HepG2 (cell line): Measurements from ENCODE around the gene ATP9A. TPM values are rescaled to one million over a fixed set of nuclear protein-coding genes. Genes with fewer than 3 reads are reported as not detected.

Experiments
- ATAC-seq: fragments of 200-7000 bp; cut with Tn5 transposase; 3 replicates; pipeline ENCODE4 v1.9.1; 2020; ENCODE audit warnings: mild to moderate bottlenecking, moderate library complexity
- BruUV-seq: library from RNA; stranded (reverse); fragments of 400-500 nt; replicated peaks from 2 replicates; lab custom pipeline; 2021; lab: Mats Ljungman, UMichigan
- CTCF ChIA-PET: fragments of 300-600 bp; formaldehyde crosslinking; extraction: SDS; loops from one replicate; lab custom pipeline; 2021; ENCODE audit warnings: low total read pairs, inconsistent platforms, low intra/inter-chr PET ratio; lab: Yijun Ruan, JAX
- POLR2A ChIA-PET: fragments of 350-600 bp; sonication (Branson Sonifier 250); formaldehyde crosslinking; loops from one replicate; lab custom pipeline; 2020; ENCODE audit warnings: antibody characterized with exemption, inconsistent platforms; lab: Yijun Ruan, JAX
- DNase-seq: peaks from one replicate; pipeline ENCODE4 v3.0.0-alpha.2; 2015; ENCODE audit warnings: low spot score
- FAIRE-seq: peaks from 3 replicates; lab custom pipeline; 2011; peaks lifted over from hg19 to GRCh38; lab: Jason Lieb, UNC
- H2AFZ ChIP-seq: one replicate; pipeline ENCODE4 v1.6.1; 2011; ENCODE audit warnings: low read length, inconsistent platforms
- H3K27ac ChIP-seq: fragments of 300-600 bp; 3 replicates; pipeline ENCODE4 v1.8.0; 2011; ENCODE audit warnings: mixed run types, mild to moderate bottlenecking, mixed read lengths, low read length, inconsistent platforms; ENCODE audit not compliant: insufficient read depth; ENCODE audit errors: extremely low read length
- H3K27me3 ChIP-seq, 2 experiments: fragments of 200-600 bp in 1 of 2; 2 replicates in 1 of 2; 3 replicates in 1 of 2; pipeline versions ENCODE4 v1.6.0 to v1.8.0; 2011; ENCODE audit warnings: low read length in 2 of 2, mild to moderate bottlenecking in 2 of 2, moderate library complexity in 2 of 2, inconsistent platforms in 1 of 2; ENCODE audit not compliant: insufficient read depth in 2 of 2, control insufficient read depth in 1 of 2
- H3K36me3 ChIP-seq, 2 experiments: fragments of 200-600 bp in 1 of 2; replicated peaks in 1 of 2; 2 replicates in 1 of 2; 3 replicates in 1 of 2; pipeline versions ENCODE4 v1.5.1 to v1.8.0; 2011; ENCODE audit warnings: low read length in 2 of 2, inconsistent platforms in 1 of 2; ENCODE audit not compliant: insufficient read depth in 2 of 2, control insufficient read depth in 1 of 2
- H3K4me1 ChIP-seq: 2 replicates; pipeline ENCODE4 v1.5.1; 2012; ENCODE audit warnings: low read length, inconsistent platforms; ENCODE audit not compliant: insufficient read depth
- H3K4me2 ChIP-seq: 2 replicates; pipeline ENCODE4 v1.6.0; 2011; ENCODE audit warnings: low read depth, low read length, inconsistent platforms
- H3K4me3 ChIP-seq, 3 experiments: fragments of 200-600 bp in 1 of 3; sonication (generic), shearing (Covaris generic) in 1 of 3; replicated peaks in 1 of 3; 2 replicates each; pipeline ENCODE4 v1.5.1; 2011 to 2016; ENCODE audit warnings: low read length in 3 of 3, inconsistent platforms in 2 of 3, low read depth in 2 of 3, mild to moderate bottlenecking in 2 of 3, control low read depth in 1 of 3, mixed read lengths in 1 of 3; ENCODE audit not compliant: insufficient read depth in 1 of 3
- H3K79me2 ChIP-seq: one replicate; pipeline ENCODE4 v1.6.1; 2011; ENCODE audit warnings: low read length, inconsistent platforms; ENCODE audit not compliant: insufficient read depth
- H3K9ac ChIP-seq: 2 replicates; pipeline ENCODE4 v1.6.0; 2011; ENCODE audit warnings: mild to moderate bottlenecking, low read depth, low read length, inconsistent platforms; ENCODE audit not compliant: insufficient read depth
- H3K9me3 ChIP-seq: 2 replicates; pipeline ENCODE4 v1.5.1; 2012; ENCODE audit warnings: mild to moderate bottlenecking, low read length
- H4K20me1 ChIP-seq: 2 replicates; pipeline ENCODE4 v1.6.0; 2011; ENCODE audit warnings: inconsistent platforms, mild to moderate bottlenecking, low read length, moderate library complexity; ENCODE audit not compliant: insufficient read depth
- ARNT2 ChIP-seq: sonication (generic); formaldehyde crosslinking; IDR thresholded peaks from 2 replicates; pipeline ENCODE4 v1.8.0; 2022; ENCODE audit warnings: mild to moderate bottlenecking, low read depth, missing genetic modification reagents, moderate library complexity
- CBFB ChIP-seq: sonication (generic); formaldehyde crosslinking; IDR thresholded peaks from 2 replicates; pipeline ENCODE4 v1.4.0; 2020; ENCODE audit warnings: missing genetic modification reagents
- LBX2 ChIP-seq: sonication (generic); formaldehyde crosslinking; IDR thresholded peaks from 2 replicates; pipeline ENCODE4 v1.5.0; 2020; ENCODE audit warnings: missing genetic modification reagents, mild to moderate bottlenecking, borderline replicate concordance
- MYNN ChIP-seq: sonication (generic); formaldehyde crosslinking; IDR thresholded peaks from 2 replicates; pipeline ENCODE4 v1.4.0; 2020; ENCODE audit warnings: mild to moderate bottlenecking, low read depth, missing genetic modification reagents
- NR1H2 ChIP-seq: sonication (generic); formaldehyde crosslinking; IDR thresholded peaks from 2 replicates; pipeline ENCODE4 v1.8.1; 2022; ENCODE audit warnings: low read depth, missing genetic modification reagents, borderline replicate concordance
- SNAPC2 ChIP-seq: sonication (generic); formaldehyde crosslinking; IDR thresholded peaks from 2 replicates; pipeline ENCODE4 v1.8.1; 2022; ENCODE audit warnings: mild to moderate bottlenecking, missing genetic modification reagents
- SOX13 ChIP-seq, 3 experiments: fragments of 450-650 bp in 1 of 3; sonication (generic) in 1 of 3; formaldehyde crosslinking in 1 of 3; IDR thresholded peaks in 2 of 3; conservative IDR thresholded peaks in 1 of 3; 2 replicates each; pipeline versions ENCODE4 v1.5.0 to v1.6.1; 2016 to 2020; ENCODE audit warnings: antibody characterized with exemption in 1 of 3, mild to moderate bottlenecking in 1 of 3, missing compliant biosample characterization in 1 of 3, missing genetic modification reagents in 1 of 3, moderate library complexity in 1 of 3
- SUZ12 ChIP-seq: fragments of 150-350 bp; IDR thresholded peaks from 2 replicates; pipeline ENCODE4 v1.6.1; 2014; ENCODE audit warnings: low read depth, low read length
- TBL1XR1 ChIP-seq: fragments of 150-350 bp; IDR thresholded peaks from 2 replicates; pipeline ENCODE4 v1.6.1; 2014; ENCODE audit warnings: borderline replicate concordance, low read length; ENCODE audit not compliant: partially characterized antibody
- TCF7 ChIP-seq: sonication (generic); IDR thresholded peaks from 2 replicates; pipeline ENCODE4 v1.6.1; 2016; ENCODE audit warnings: antibody characterized with exemption, low read depth
- ZBTB8A ChIP-seq: sonication (generic); formaldehyde crosslinking; IDR thresholded peaks from 2 replicates; pipeline ENCODE4 v1.4.0; 2020; ENCODE audit warnings: mild to moderate bottlenecking, low read depth, missing genetic modification reagents, borderline replicate concordance
- ZNF124 ChIP-seq: sonication (generic); formaldehyde crosslinking; IDR thresholded peaks from 2 replicates; pipeline ENCODE4 v1.4.0; 2020; ENCODE audit warnings: missing genetic modification reagents
- ZNF280B ChIP-seq: sonication (generic); formaldehyde crosslinking; IDR thresholded peaks from 2 replicates; pipeline ENCODE4 v1.5.0; 2020; ENCODE audit warnings: missing genetic modification reagents, mild to moderate bottlenecking, borderline replicate concordance
- ZNF329 ChIP-seq: sonication (generic); formaldehyde crosslinking; IDR thresholded peaks from 2 replicates; pipeline ENCODE4 v1.9.0; 2021; ENCODE audit warnings: low read depth, mild to moderate bottlenecking, missing genetic modification reagents
- ZNF460 ChIP-seq: sonication (generic); formaldehyde crosslinking; IDR thresholded peaks from 2 replicates; pipeline ENCODE4 v1.5.1; 2020; ENCODE audit warnings: missing genetic modification reagents, mild to moderate bottlenecking, borderline replicate concordance
- ZNF530 ChIP-seq: sonication (generic); formaldehyde crosslinking; IDR thresholded peaks from 2 replicates; pipeline ENCODE4 v1.5.0; 2020; ENCODE audit warnings: low read depth, mild to moderate bottlenecking, missing genetic modification reagents
- ZXDC ChIP-seq: sonication (generic); formaldehyde crosslinking; IDR thresholded peaks from 2 replicates; pipeline ENCODE4 v1.5.0; 2020; ENCODE audit warnings: mild to moderate bottlenecking, missing genetic modification reagents
- WGBS: methylation state at CpG from one replicate; pipeline ENCODE4 v1.1.6; 2017; ENCODE audit warnings: low lambda C conversion rate; 5-methylcytosine and 5-hydroxymethylcytosine counted together
- in situ Hi-C: cut with HindIII; loops from 2 replicates; pipeline ENCODE4 v1.10.0; 2017; ENCODE audit warnings: low pct_unique_long_range_greater_than_20kb; ENCODE audit not compliant: extremely low pct_ligation_motif_present
- intact Hi-C: fragments of 100-400 bp; cut with micrococcal nuclease; formaldehyde crosslinking; loops from one replicate; pipeline ENCODE4 v1.10.0; 2022; ENCODE audit not compliant: unreplicated experiment
- polyA plus RNA-seq, 8 experiments: library from polyadenylated mRNA; depleted of rRNA in 3 of 8; stranded (reverse) in 7 of 8; unstranded in 1 of 8; fragments of >200 nt; fragmentation: Illumina TruSeq in 4 of 8; extraction: Trizol in 4 of 8; gene quantifications; 2 replicates each; pipeline versions ENCODE4 v1.2.1 to v1.2.3, GENCODE V29; 2011 to 2016; ENCODE audit warnings: low read depth in 4 of 8, missing spikeins in 1 of 8, mixed read lengths in 1 of 8; ENCODE audit not compliant: insufficient read depth in 1 of 8
- total RNA-seq, 5 experiments: library from RNA; depleted of rRNA; stranded (reverse); fragments of >200 nt; fragmentation: Illumina TruSeq; extraction: Trizol; gene quantifications; 2 replicates each; pipeline ENCODE4 v1.2.3, GENCODE V29; 2016; ENCODE audit warnings: low read depth in 1 of 5

The ATP9A gene
- total and polyA plus RNA-seq, 2 of the 13 experiments (the other 11 are each of a cell fraction or from before 2014, with no cell fraction given) = 11.8 to 18.5 TPM

- in situ Hi-C loops = no loop called here
- Histone ChIP-seq H2AFZ (no peak overlapping the region), H3K4me1 (peaks cover 30% of the 10 kb centered on the region), H3K36me3 (no peaks in the 10 kb centered on the region), H4K20me1 (no peaks in the 10 kb centered on the region), H3K27ac (peak overlapping the region; percentile 68), H3K9ac (peak overlapping the region; percentile 92), H3K79me2 (peaks cover 14% of the 10 kb centered on the region), H3K4me3 (peak overlapping the region; percentile 90 to 99 (median 98)), H3K9me3 (no peaks in the 10 kb centered on the region), H3K27me3 (peaks cover 0 to 12% of the 10 kb centered on the region in 2 experiments; a peak in 2 of 5 replicates), H3K4me2 (peak overlapping the region; percentile 100)
- intact Hi-C loops = loop anchor here (1.0 to 2.0 kb wide), 2 partner anchors 23 to 66 kb away; no protein-coding TSS in a partner anchor
- WGBS = 2% methylated on average over 56 of the region's 61 CpGs
- peak; percentile 15 for FAIRE-seq
- ChIA-PET POLR2A (interaction anchor here (0.7 to 1.9 kb wide), 5 partner anchors 8 to 66 kb away, joined by 3 to 16 read pairs (median 5); no protein-coding TSS in a partner anchor), CTCF (interaction anchor here (1.1 kb wide), 1 partner anchor 66 kb away, joined by 4 read pairs; no protein-coding TSS in a partner anchor)
- no TSS peak for BruUV-seq
- DNase-seq = peak; percentile 83
- peak; percentile 94 for ATAC-seq
- no peak for TF ChIP-seq LBX2 (CRISPR knock-in tag)
- 0 out of 2 replicates have a peak, but pooled peaks have one; percentile 11 for TF ChIP-seq ZNF124
- 0 out of 2 replicates have a peak, but pooled peaks have one; percentile 27 for TF ChIP-seq SNAPC2 (CRISPR knock-in tag)
- TF ChIP-seq MYNN (CRISPR knock-in tag) = no peak
- TF ChIP-seq ARNT2 (CRISPR knock-in tag) = no peak
- TF ChIP-seq ZNF329 = 0 out of 2 replicates have a peak, but pooled peaks have one; percentile 3
- peak; percentile 99 for TF ChIP-seq ZBTB8A (CRISPR knock-in tag)
- TF ChIP-seq SUZ12 = no peak
- TF ChIP-seq ZNF460 = no peak
- peak; percentile 81 for TF ChIP-seq ZNF280B (CRISPR knock-in tag)
- no peak for TF ChIP-seq NR1H2 (CRISPR knock-in tag)
- TF ChIP-seq TBL1XR1 = peak; percentile 31
- no peak for TF ChIP-seq SOX13 (IDR thresholded peaks at IDR 0.05)
- peak in 1 of 2 experiments; percentile 33; a peak in 1 of 4 replicates for TF ChIP-seq SOX13 (CRISPR knock-in tag; conservative IDR thresholded peaks at IDR 0.05 in 1 of 2, IDR thresholded peaks at IDR 0.05 in 1 of 2)
- TF ChIP-seq ZNF530 (CRISPR knock-in tag) = no peak
- no peak for TF ChIP-seq TCF7
- TF ChIP-seq CBFB (CRISPR knock-in tag) = no peak; the same call in 1 of the 2 replicates
- no peak for TF ChIP-seq ZXDC (CRISPR knock-in tag)
These were observed 960 bp downstream of the ATP9A start for GRCh38 chr20:51766994-51767866.
